C1 segment of cervical spinal cord (tissue), 14 donors: ENCODE data around the gene AHCYL2.
A peak's percentile ranks its signal among the peaks of the same experiment; 100 is the strongest.
"Not testable (repeated sequence)": the region's sequence is repeated elsewhere in the genome, so short reads cannot be mapped to it uniquely, and the experiment has no call there.

ENCODE experiments used
- DNase-seq, 14 donors: peaks; one replicate each; lab custom pipeline; 2025; lab: John Stamatoyannopoulos, UW

AHCYL2 gene

GRCh38 chr7:129244220-129244619, 19.4 kb downstream of the AHCYL2 start:
- DNase-seq: no peak

DNA sequence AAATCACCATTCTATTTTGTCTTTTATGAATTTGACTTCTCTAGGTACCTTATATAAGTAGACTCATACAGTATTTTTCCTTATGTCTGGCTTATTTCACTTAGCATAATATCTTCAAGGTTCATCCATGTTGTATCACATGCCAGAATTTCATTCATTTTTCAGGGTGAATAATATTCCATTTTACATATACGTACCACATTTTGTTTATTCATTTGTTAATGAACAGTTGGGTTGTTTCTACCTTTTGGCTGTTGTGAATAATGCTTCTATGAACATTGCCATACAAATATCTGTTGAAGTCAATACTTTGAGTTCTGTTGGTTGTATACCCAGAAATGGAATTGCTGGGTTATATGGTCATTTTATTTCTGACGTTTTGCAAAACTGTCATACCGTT, 20.7 kb downstream of the AHCYL2 start:
- no peak for DNase-seq

GRCh38 chr7:129247087-129247486, 22.3 kb downstream of the AHCYL2 start:
- DNase-seq: no peak

DNA sequence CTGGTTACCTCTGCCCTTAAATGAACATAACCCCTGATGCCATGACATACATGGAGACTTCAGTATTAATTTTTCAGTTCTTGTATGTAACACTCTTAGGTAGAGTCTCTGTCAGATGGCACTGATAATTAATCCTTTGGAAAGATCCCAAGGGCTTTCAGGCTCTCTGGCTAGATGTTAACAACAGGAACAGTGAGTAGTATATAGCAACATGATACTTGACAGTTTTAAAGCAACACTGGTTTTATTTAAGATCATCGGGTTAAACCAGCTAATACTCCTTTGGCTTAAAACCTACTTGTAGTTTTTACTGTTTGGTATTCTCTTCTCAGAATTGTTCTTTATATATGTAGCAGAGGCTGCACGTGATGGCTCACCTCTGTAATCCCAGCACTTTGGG, 27.3 kb downstream of the AHCYL2 start:
- peak in 1 of 14 donors; percentile 4 for DNase-seq

GRCh38 chr7:129252603-129253002, 27.8 kb downstream of the AHCYL2 start:
- not testable (repeated sequence) for DNase-seq

DNA sequence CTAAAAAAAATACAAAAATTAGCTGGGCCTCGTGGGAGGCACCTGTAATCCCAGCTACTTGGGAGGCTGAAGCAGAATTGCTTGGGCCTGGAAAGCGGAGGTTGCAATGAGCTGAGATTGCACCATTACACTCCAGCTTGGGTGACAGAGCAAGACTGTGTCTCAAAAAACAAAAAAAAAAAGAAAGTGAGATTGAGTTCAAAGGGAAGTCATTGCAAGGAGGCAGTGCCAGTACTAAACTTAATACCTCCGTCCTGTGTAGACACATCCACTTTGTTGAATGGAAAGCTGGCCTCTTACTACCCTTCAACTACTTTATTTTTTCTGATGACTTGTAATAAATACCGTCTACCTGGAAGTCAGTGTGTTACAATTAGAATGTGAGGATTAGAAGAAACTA, 31.0 kb downstream of the AHCYL2 start:
- DNase-seq: no peak

GRCh38 chr7:129256221-129256620, 31.4 kb downstream of the AHCYL2 start:
- no peak for DNase-seq

- DNase-seq: no peak
These were observed 32.3 kb downstream of the AHCYL2 start for GRCh38 chr7:129257168-129257567.

- DNase-seq: no peak
These were observed 34.0 kb downstream of the AHCYL2 start for GRCh38 chr7:129258649-129259389.

DNA sequence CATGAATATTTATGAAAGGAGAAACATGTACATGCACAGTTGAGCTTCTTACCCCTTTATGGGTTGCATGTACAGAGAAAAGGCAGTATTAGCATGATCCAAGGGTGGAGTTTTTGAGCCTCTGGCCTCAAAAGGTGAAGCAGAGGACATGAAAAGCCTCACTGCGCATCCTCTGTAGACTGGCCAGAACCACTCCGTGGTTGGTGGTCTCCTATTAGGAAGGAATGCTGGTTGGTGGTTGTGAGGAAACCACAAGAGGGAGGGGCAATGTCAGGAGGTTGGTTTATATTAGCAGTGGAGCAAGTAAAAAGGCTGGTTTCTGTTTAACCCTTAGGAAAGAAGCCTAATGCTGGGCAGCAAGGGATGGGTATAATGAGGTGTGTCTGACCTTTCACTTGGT, 37.5 kb downstream of the AHCYL2 start:
- no peak for DNase-seq

GRCh38 chr7:129263168-129263567, 38.3 kb downstream of the AHCYL2 start:
- peak in 1 of 14 donors; percentile 5 for DNase-seq

- no peak for DNase-seq
These were observed 39.7 kb downstream of the AHCYL2 start for GRCh38 chr7:129264534-129264933.

DNA sequence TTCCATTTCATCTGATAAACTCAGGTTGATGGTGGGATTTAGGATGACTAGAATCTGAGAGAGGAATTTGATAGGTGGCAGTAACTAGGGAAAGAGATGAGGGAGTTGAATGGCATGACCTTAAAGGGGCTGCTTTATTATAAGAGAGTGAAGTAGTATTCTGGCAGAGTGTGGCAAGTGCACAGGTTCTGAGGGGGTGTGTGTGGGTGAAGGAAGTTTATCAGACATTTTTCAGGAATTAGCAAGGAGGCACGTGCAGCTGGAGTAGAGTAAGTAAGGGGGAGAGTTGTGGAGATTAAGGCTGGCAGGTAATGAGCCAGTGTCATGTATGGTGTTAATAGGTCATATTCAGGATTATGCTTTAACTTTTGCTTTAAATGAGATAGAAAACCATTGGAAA, 40.5 kb downstream of the AHCYL2 start:
- no peak for DNase-seq

- no peak for DNase-seq
These were observed 41.4 kb downstream of the AHCYL2 start for GRCh38 chr7:129266181-129266580.

GRCh38 chr7:129270077-129270476, 45.2 kb downstream of the AHCYL2 start:
- DNase-seq: no peak

- peak in 8 of 14 donors; percentile 2 to 37 (median 20) for DNase-seq
These were observed 46.9 kb downstream of the AHCYL2 start for GRCh38 chr7:129271500-129272355.

DNA sequence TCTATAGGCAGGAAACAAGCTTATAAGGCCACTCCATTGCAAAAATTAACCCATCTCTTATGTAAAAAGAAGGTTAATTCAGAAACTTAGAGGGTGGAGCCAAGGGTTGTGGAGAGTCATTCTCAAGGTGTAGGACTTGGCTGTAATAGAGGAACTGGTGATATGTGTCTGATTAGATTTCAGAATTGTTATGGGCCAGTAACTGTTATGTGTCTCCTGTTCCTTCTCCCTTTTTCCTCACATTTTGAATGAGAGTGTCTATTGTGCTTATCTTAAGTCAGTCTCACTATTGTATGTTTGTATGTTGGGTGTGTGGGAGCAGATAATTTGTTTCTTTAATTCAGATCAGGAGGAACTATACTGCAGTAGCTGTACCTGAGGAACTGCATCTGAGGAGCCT, 49.1 kb downstream of the AHCYL2 start:
- no peak for DNase-seq

- no peak for DNase-seq
These were observed 52.8 kb downstream of the AHCYL2 start for GRCh38 chr7:129277629-129278028.

DNA sequence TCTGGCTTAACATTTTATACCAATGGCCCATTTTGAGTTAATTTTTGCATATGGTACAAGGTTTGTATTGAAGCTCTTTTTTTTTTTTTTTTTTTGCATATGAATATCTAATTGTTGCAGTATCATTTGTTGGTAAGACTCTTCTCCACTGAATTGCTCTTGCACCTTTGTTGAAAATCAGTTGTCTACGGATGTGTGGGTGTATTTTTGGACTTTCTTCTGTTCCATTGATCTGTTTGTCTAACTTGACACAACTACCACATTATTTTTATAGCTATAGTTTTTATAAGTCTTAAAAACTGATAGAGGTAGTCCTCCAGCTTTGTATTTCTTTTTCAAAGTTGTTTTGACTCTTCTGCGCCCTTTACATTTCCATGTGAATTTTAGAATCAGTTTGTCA, 53.9 kb downstream of the AHCYL2 start:
- DNase-seq: no peak

GRCh38 chr7:129279757-129280156, 54.9 kb downstream of the AHCYL2 start:
- no peak for DNase-seq

DNA sequence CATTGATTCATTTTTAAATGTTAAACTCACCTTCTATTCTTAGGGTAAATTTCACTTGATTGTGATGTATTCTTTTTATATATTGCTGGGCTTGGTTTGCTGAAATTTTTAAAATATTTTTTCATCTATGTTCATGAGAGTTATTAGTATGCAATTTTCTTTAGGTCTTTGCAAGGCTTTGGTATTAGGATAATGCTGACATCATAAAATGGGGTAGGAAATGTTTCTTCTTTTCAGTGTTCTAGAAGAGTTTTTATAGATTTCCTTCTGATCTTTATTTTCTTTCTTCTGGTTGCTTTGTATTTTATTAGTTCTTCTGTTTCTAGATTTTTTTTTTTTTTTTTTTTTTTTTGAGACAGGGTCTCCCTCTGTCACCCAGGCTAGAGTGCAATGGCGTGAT, 56.3 kb downstream of the AHCYL2 start:
- no peak for DNase-seq

DNA sequence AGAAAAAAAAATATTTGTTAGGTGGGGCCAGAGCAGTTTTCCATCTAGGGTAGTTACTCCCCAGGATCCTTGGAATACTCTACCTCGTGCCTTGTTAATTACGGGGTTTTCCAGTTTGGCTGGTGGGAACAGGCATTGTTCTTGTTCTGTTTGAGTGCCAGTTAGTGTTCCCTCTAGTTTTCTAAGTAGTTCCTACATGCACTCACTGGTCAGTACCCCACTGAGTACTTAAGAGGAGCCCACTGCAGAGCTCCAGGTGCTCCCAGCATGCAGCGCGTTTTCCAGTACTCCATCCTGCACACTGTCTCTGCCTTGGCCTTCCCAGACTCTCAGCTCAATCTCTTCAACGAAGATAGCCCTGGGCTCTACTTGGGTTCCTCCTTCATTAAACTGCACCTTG, 58.0 kb downstream of the AHCYL2 start:
- DNase-seq: no peak

- DNase-seq: no peak
These were observed 59.1 kb downstream of the AHCYL2 start for GRCh38 chr7:129283936-129284335.
